ENCODE results near the gene ENDOD1.

GRCh38 chr11:95067841-95068219 is 21.8 kb upstream of the ENDOD1 start:
- TF ChIP-seq CTCF (IDR thresholded peaks at IDR 0.05) (no peak), TCF7L2 (IDR thresholded peaks at IDR 0.05; ENCODE audit: low read depth, low read length) (no peak), REST (IDR thresholded peaks at IDR 0.05; ENCODE audit: insufficient read depth in 1 of 2, low read depth in 2 of 2, low read length in 1 of 2) (no peak), POLR2AphosphoS5 (IDR thresholded peaks at IDR 0.05; ENCODE audit: low read depth, low read length) (no peak)
